ENCODE data around the gene SDF4.

SDF4 gene

GRCh38 chr1:1199141-1199960 lies 32.5 kb downstream of the SDF4 start:
- DNase-seq (no peak), ATAC-seq (ENCODE audit: insufficient read depth, low read depth) (no peak)
- Histone ChIP-seq H3K27ac (ENCODE audit: low read length) (no peak overlapping the region), H3K9ac (ENCODE audit: low read depth, low read length) (no peak overlapping the region), H3K27me3 (ENCODE audit: insufficient read depth, low read length, poor library complexity) (no peaks in the 10 kb centered on the region), H2AFZ (ENCODE audit: low read depth, low read length) (no peak overlapping the region), H3K9me3 (ENCODE audit: insufficient read depth, low read length, severe bottlenecking) (no peaks in the 10 kb centered on the region), H3K4me1 (ENCODE audit: insufficient read depth, low read length) (no peaks in the 10 kb centered on the region), H3K79me2 (ENCODE audit: insufficient read depth, low read length) (no peaks in the 10 kb centered on the region), H3K4me2 (ENCODE audit: insufficient read depth, low read length) (no peak overlapping the region), H4K20me1 (ENCODE audit: insufficient read depth, low read length) (peaks cover 3% of the 10 kb centered on the region; the same call in 1 of the 2 replicates), H3K4me3 (ENCODE audit: low read depth in 1 of 2, low read length in 2 of 2) (no peak overlapping the region), H3K36me3 (ENCODE audit: insufficient read depth, low read length) (no peaks in the 10 kb centered on the region)
- TF ChIP-seq EZH2 (IDR thresholded peaks at IDR 0.05; ENCODE audit: borderline replicate concordance, low read depth, low read length, severe bottlenecking) (no peak), CTCF (IDR thresholded peaks at IDR 0.05; ENCODE audit: borderline replicate concordance, extremely low read depth, low read length, poor library complexity, severe bottlenecking) (no peak)

GRCh38 chr1:1198423-1199140 lies 33.2 kb downstream of the SDF4 start:
- no peak overlapping the region for H2AFZ ChIP-seq (ENCODE audit: low read depth, low read length)
- no peaks in the 10 kb centered on the region for H3K9me3 ChIP-seq (ENCODE audit: insufficient read depth, low read length, severe bottlenecking)
- ATAC-seq (ENCODE audit: insufficient read depth, low read depth) (no peak), DNase-seq (no peak)
- no peaks in the 10 kb centered on the region for H3K4me1 ChIP-seq (ENCODE audit: insufficient read depth, low read length)
- no peak overlapping the region for H3K27ac ChIP-seq (ENCODE audit: low read length)
- H3K4me2 ChIP-seq (ENCODE audit: insufficient read depth, low read length), result no peak overlapping the region
- H3K79me2 ChIP-seq (ENCODE audit: insufficient read depth, low read length), result no peaks in the 10 kb centered on the region
- no peaks in the 10 kb centered on the region for H4K20me1 ChIP-seq (ENCODE audit: insufficient read depth, low read length)
- no peaks in the 10 kb centered on the region for H3K36me3 ChIP-seq (ENCODE audit: insufficient read depth, low read length)
- H3K27me3 ChIP-seq (ENCODE audit: insufficient read depth, low read length, poor library complexity), result no peaks in the 10 kb centered on the region
- H3K4me3 ChIP-seq (ENCODE audit: low read depth in 1 of 2, low read length in 2 of 2), result no peak overlapping the region
- TF ChIP-seq EZH2 (IDR thresholded peaks at IDR 0.05; ENCODE audit: borderline replicate concordance, low read depth, low read length, severe bottlenecking) (no peak), CTCF (IDR thresholded peaks at IDR 0.05; ENCODE audit: borderline replicate concordance, extremely low read depth, low read length, poor library complexity, severe bottlenecking) (no peak)
- no peak overlapping the region for H3K9ac ChIP-seq (ENCODE audit: low read depth, low read length)

GRCh38 chr1:1197551-1198422 lies 34.0 kb downstream of the SDF4 start:
- no peak for DNase-seq
- TF ChIP-seq EZH2 (IDR thresholded peaks at IDR 0.05; ENCODE audit: borderline replicate concordance, low read depth, low read length, severe bottlenecking) (no peak), CTCF (IDR thresholded peaks at IDR 0.05; ENCODE audit: borderline replicate concordance, extremely low read depth, low read length, poor library complexity, severe bottlenecking) (no peak)
- no peak overlapping the region for H3K4me2 ChIP-seq (ENCODE audit: insufficient read depth, low read length)
- no peaks in the 10 kb centered on the region for H3K27me3 ChIP-seq (ENCODE audit: insufficient read depth, low read length, poor library complexity)
- no peaks in the 10 kb centered on the region for H3K9me3 ChIP-seq (ENCODE audit: insufficient read depth, low read length, severe bottlenecking)
- H3K4me1 ChIP-seq (ENCODE audit: insufficient read depth, low read length), result no peaks in the 10 kb centered on the region
- H2AFZ ChIP-seq (ENCODE audit: low read depth, low read length), result no peak overlapping the region
- no peaks in the 10 kb centered on the region for H4K20me1 ChIP-seq (ENCODE audit: insufficient read depth, low read length)
- H3K4me3 ChIP-seq (ENCODE audit: low read depth in 1 of 2, low read length in 2 of 2), result no peak overlapping the region
- no peak overlapping the region for H3K9ac ChIP-seq (ENCODE audit: low read depth, low read length)
- no peaks in the 10 kb centered on the region for H3K36me3 ChIP-seq (ENCODE audit: insufficient read depth, low read length)
- no peak overlapping the region for H3K27ac ChIP-seq (ENCODE audit: low read length)
- ATAC-seq (ENCODE audit: insufficient read depth, low read depth), result no peak
- no peaks in the 10 kb centered on the region for H3K79me2 ChIP-seq (ENCODE audit: insufficient read depth, low read length)

All from DND-41 (cell line).